ENCODE data around the gene NT5DC1.

NT5DC1 gene

GRCh38 chr6:116201538-116201937 is 100.9 kb downstream of the NT5DC1 start:
- no peaks in the 10 kb centered on the region for H3K9me2 ChIP-seq (replicated peaks; ENCODE audit: low read depth, low read length)
- H3F3A ChIP-seq (ENCODE audit: low read depth) = no peaks in the 10 kb centered on the region
- H3K79me2 ChIP-seq (ENCODE audit: insufficient read depth, low read length) = no peaks in the 10 kb centered on the region
- no peak overlapping the region for H3K4me3 ChIP-seq (ENCODE audit: low read length, poor library complexity, severe bottlenecking)
- H3K9ac ChIP-seq (ENCODE audit: low read depth, low read length, poor library complexity, severe bottlenecking) = no peak overlapping the region
- no peak for TF ChIP-seq EZH2phosphoT487 (IDR thresholded peaks at IDR 0.05; ENCODE audit: borderline replicate concordance)
- TF ChIP-seq CTCF (conservative IDR thresholded peaks at IDR 0.05; ENCODE audit: low read length) = no peak
- H3K9me3 ChIP-seq (ENCODE audit: insufficient read depth, low read depth, low read length) = no peaks in the 10 kb centered on the region
- no peak overlapping the region for H2AFZ ChIP-seq (ENCODE audit: low read length)
- H3K27me3 ChIP-seq (ENCODE audit: insufficient read depth, low read length, poor library complexity, severe bottlenecking) = no peaks in the 10 kb centered on the region
- no peak overlapping the region for H3K4me2 ChIP-seq (ENCODE audit: low read depth, low read length, poor library complexity, severe bottlenecking)
- peaks cover 10% of the 10 kb centered on the region for H3K4me1 ChIP-seq (ENCODE audit: insufficient read depth, low read length, poor library complexity, severe bottlenecking)
- no peaks in the 10 kb centered on the region for H3K36me3 ChIP-seq (ENCODE audit: insufficient read depth, low read length)
- H4K20me1 ChIP-seq (ENCODE audit: insufficient read depth, low read length, poor library complexity, severe bottlenecking) = no peaks in the 10 kb centered on the region

GRCh38 chr6:116205281-116205680 is 104.6 kb downstream of the NT5DC1 start:
- Histone ChIP-seq H3K27me3 (ENCODE audit: insufficient read depth, low read length, poor library complexity, severe bottlenecking) (no peaks in the 10 kb centered on the region), H3K9me2 (replicated peaks; ENCODE audit: low read depth, low read length) (no peaks in the 10 kb centered on the region), H3K36me3 (ENCODE audit: insufficient read depth, low read length) (no peaks in the 10 kb centered on the region), H3K9me3 (ENCODE audit: insufficient read depth, low read depth, low read length) (no peaks in the 10 kb centered on the region), H3K9ac (ENCODE audit: low read depth, low read length, poor library complexity, severe bottlenecking) (no peak overlapping the region), H2AFZ (ENCODE audit: low read length) (no peak overlapping the region), H4K20me1 (ENCODE audit: insufficient read depth, low read length, poor library complexity, severe bottlenecking) (no peaks in the 10 kb centered on the region), H3F3A (ENCODE audit: low read depth) (no peaks in the 10 kb centered on the region), H3K79me2 (ENCODE audit: insufficient read depth, low read length) (no peaks in the 10 kb centered on the region), H3K4me1 (ENCODE audit: insufficient read depth, low read length, poor library complexity, severe bottlenecking) (peaks cover 20% of the 10 kb centered on the region), H3K4me3 (ENCODE audit: low read length, poor library complexity, severe bottlenecking) (no peak overlapping the region), H3K4me2 (ENCODE audit: low read depth, low read length, poor library complexity, severe bottlenecking) (no peak overlapping the region)
- TF ChIP-seq EZH2phosphoT487 (IDR thresholded peaks at IDR 0.05; ENCODE audit: borderline replicate concordance) (no peak), CTCF (conservative IDR thresholded peaks at IDR 0.05; ENCODE audit: low read length) (no peak)

GRCh38 chr6:116206231-116206903 is 105.7 kb downstream of the NT5DC1 start:
- Histone ChIP-seq H4K20me1 (ENCODE audit: insufficient read depth, low read length, poor library complexity, severe bottlenecking) (no peaks in the 10 kb centered on the region), H3K4me2 (ENCODE audit: low read depth, low read length, poor library complexity, severe bottlenecking) (peak overlapping the region; percentile 55), H3K9ac (ENCODE audit: low read depth, low read length, poor library complexity, severe bottlenecking) (no peak overlapping the region), H3K4me1 (ENCODE audit: insufficient read depth, low read length, poor library complexity, severe bottlenecking) (peaks cover 20% of the 10 kb centered on the region), H3K36me3 (ENCODE audit: insufficient read depth, low read length) (no peaks in the 10 kb centered on the region), H3K79me2 (ENCODE audit: insufficient read depth, low read length) (no peaks in the 10 kb centered on the region), H3K9me2 (replicated peaks; ENCODE audit: low read depth, low read length) (no peaks in the 10 kb centered on the region), H3K4me3 (ENCODE audit: low read length, poor library complexity, severe bottlenecking) (peak overlapping the region; percentile 7), H3K9me3 (ENCODE audit: insufficient read depth, low read depth, low read length) (no peaks in the 10 kb centered on the region), H2AFZ (ENCODE audit: low read length) (no peak overlapping the region), H3K27me3 (ENCODE audit: insufficient read depth, low read length, poor library complexity, severe bottlenecking) (no peaks in the 10 kb centered on the region), H3F3A (ENCODE audit: low read depth) (no peaks in the 10 kb centered on the region)
- no peak for TF ChIP-seq CTCF (conservative IDR thresholded peaks at IDR 0.05; ENCODE audit: low read length)
- no peak for TF ChIP-seq EZH2phosphoT487 (IDR thresholded peaks at IDR 0.05; ENCODE audit: borderline replicate concordance)

Data from Loucy (cell line).